Measurements from ENCODE around the gene SLC38A7.

- TF ChIP-seq CTCF (conservative IDR thresholded peaks at IDR 0.05) (no peak), ZFX (IDR thresholded peaks at IDR 0.05) (no peak)
These were observed 42.6 kb upstream of the SLC38A7 start for GRCh38 chr16:58727028-58727781.

Measured in C4-2B (cell line).